ENCODE data around the gene ASPN. TPM values are rescaled to one million over a fixed set of nuclear protein-coding genes. Genes with fewer than 3 reads are reported as not detected.

Gene ASPN
- total and polyA plus RNA-seq, 10 of the 15 experiments (the other 5 are each of a cell fraction or from before 2014, with no cell fraction given) = 0.03 to 0.47 (median 0.42) TPM; not detected in 7

- no peak for DNase-seq (ENCODE audit: low read depth, low spot score)
- H3K4me2 ChIP-seq (ENCODE audit: control insufficient read depth, insufficient read depth) = no peak overlapping the region
- no peaks in the 10 kb centered on the region for H3K36me3 ChIP-seq (ENCODE audit: control insufficient read depth in 2 of 2, insufficient read depth in 2 of 2, low read length in 1 of 2)
- no peak overlapping the region for H3K9ac ChIP-seq (ENCODE audit: control insufficient read depth, insufficient read depth, low read length)
- ATAC-seq = no peak
- WGBS (ENCODE audit: insufficient coverage, insufficient replicate concordance, low lambda C conversion rate, missing lambda C conversion rate) = 40% methylated on average over 4 of the region's 4 CpGs
- SMC1A ChIA-PET (ENCODE audit: uncharacterized antibody, unreplicated experiment) = interaction anchor here (1.2 kb wide), 1 partner anchor 126 kb away, joined by 3 read pairs; no protein-coding TSS in a partner anchor
- H4K20me1 ChIP-seq (ENCODE audit: control insufficient read depth, insufficient read depth) = no peaks in the 10 kb centered on the region
- POLR2A ChIA-PET = no interaction called here
- CTCF ChIA-PET = no interaction called here
- H3K27me3 ChIP-seq (replicated peaks in 1 of 2; ENCODE audit: control insufficient read depth in 2 of 2, insufficient read depth in 2 of 2, low read length in 1 of 2) = no peaks in the 10 kb centered on the region
- BruUV-seq (replicated peaks) = no TSS peak
- no peak for FAIRE-seq
- H2AFZ ChIP-seq (ENCODE audit: control insufficient read depth, low read depth, low read length) = no peak overlapping the region
- in situ Hi-C loops (cut with MboI) = no loop called here
- H3K4me3 ChIP-seq = no peak overlapping the region
- H3K4me1 ChIP-seq (ENCODE audit: control insufficient read depth, insufficient read depth, low read length) = peaks cover 3% of the 10 kb centered on the region; the same call in 1 of the 2 replicates
- RAD21 ChIA-PET (ENCODE audit: unreplicated experiment) = no interaction called here
- H3K9me3 ChIP-seq (replicated peaks; ENCODE audit: control insufficient read depth, insufficient read depth, low read length) = no peaks in the 10 kb centered on the region
- intact Hi-C loops (cut with micrococcal nuclease; ENCODE audit: unreplicated experiment) = loop anchor here (10.0 kb wide), 1 partner anchor 127 kb away; no protein-coding TSS in a partner anchor
- no peak overlapping the region for H3K27ac ChIP-seq (ENCODE audit: control insufficient read depth, insufficient read depth)
- no peaks in the 10 kb centered on the region for H3K79me2 ChIP-seq (ENCODE audit: control insufficient read depth, insufficient read depth, low read length)
- TF ChIP-seq SMAD1 (IDR thresholded peaks at IDR 0.05; ENCODE audit: low read depth, partially characterized antibody) = no peak
- no peak for TF ChIP-seq NFYB (IDR thresholded peaks at IDR 0.05; ENCODE audit: insufficient read depth, low read depth, low read length)
- TF ChIP-seq FOS (IDR thresholded peaks at IDR 0.05; ENCODE audit: borderline replicate concordance, extremely low read depth, insufficient read length) = no peak
- TF ChIP-seq ZNF384 (IDR thresholded peaks at IDR 0.05; ENCODE audit: borderline replicate concordance, low read depth, low read length) = no peak
- TF ChIP-seq MLLT1 (IDR thresholded peaks at IDR 0.05) = no peak
- no peak for TF ChIP-seq NBN (IDR thresholded peaks at IDR 0.05)
- no peak for TF ChIP-seq POLR2AphosphoS5 (IDR thresholded peaks at IDR 0.05; ENCODE audit: low read length)
- no peak for TF ChIP-seq RFX5 (IDR thresholded peaks at IDR 0.05; ENCODE audit: low read depth, low read length)
- TF ChIP-seq CHD4 (IDR thresholded peaks at IDR 0.05) = no peak
- TF ChIP-seq DPF2 (IDR thresholded peaks at IDR 0.05) = no peak
- TF ChIP-seq IRF3 (IDR thresholded peaks at IDR 0.05) = no peak
- TF ChIP-seq ZBED1 (IDR thresholded peaks at IDR 0.05; ENCODE audit: borderline replicate concordance) = no peak
- no peak for TF ChIP-seq E2F8 (IDR thresholded peaks at IDR 0.05; ENCODE audit: low read depth, partially characterized antibody)
- TF ChIP-seq RBBP5 (conservative IDR thresholded peaks at IDR 0.05) = no peak
- no peak for TF ChIP-seq BACH1 (IDR thresholded peaks at IDR 0.05; ENCODE audit: borderline replicate concordance)
- no peak for TF ChIP-seq CTCF (IDR thresholded peaks at IDR 0.05 in 2 of 3, conservative IDR thresholded peaks at IDR 0.05 in 1 of 3; ENCODE audit: control insufficient read depth in 2 of 3, extremely low read depth in 1 of 3, insufficient read depth in 1 of 3, low read depth in 3 of 3, low read length in 3 of 3)
Observed at GRCh38 chr9:92507496-92507895, 25.2 kb upstream of the ASPN start.

All from GM12878 (cell line).